ENCODE data around the gene LIPI. TPM values are rescaled to one million over a fixed set of nuclear protein-coding genes. Genes with fewer than 3 reads are reported as not detected.

Gene LIPI
- total RNA-seq, 2 experiments from 2014 or later, result not detected

Other genes starting within 250 kb of the LIPI start
- 10 to 100 TPM; 12.6 to 15.7 TPM for gene RBM11, start 5.2 kb upstream of the LIPI start, total RNA-seq
- gene HSPA13, start 172.2 kb upstream of the LIPI start, total RNA-seq, result 10 to 100 TPM; 54.3 to 58.1 TPM

Data from CD8-positive, alpha-beta T cell (primary cell).